OCI-LY7 (cell line): ENCODE results near the gene XPOT. TPM values are rescaled to one million over a fixed set of nuclear protein-coding genes. Genes with fewer than 3 reads are reported as not detected.

ENCODE experiments used
- BruUV-seq: library from RNA; stranded (reverse); fragments of 400-500 nt; replicated peaks from 2 replicates; lab custom pipeline; 2021; lab: Mats Ljungman, UMichigan
- CTCF ChIA-PET: fragments of 300-600 bp; sonication (Branson Sonifier 250); formaldehyde crosslinking; loops from one replicate; lab custom pipeline; 2022; ENCODE audit warnings: antibody characterized with exemption; ENCODE audit not compliant: unreplicated experiment; lab: Charles Lee
- POLR2A ChIA-PET: fragments of 300-600 bp; sonication (Branson Sonifier 250); formaldehyde crosslinking; loops from one replicate; lab custom pipeline; 2022; ENCODE audit warnings: antibody characterized with exemption; lab: Charles Lee
- DNase-seq: peaks from one replicate; pipeline ENCODE4 v3.0.0-alpha.2; 2015; ENCODE audit warnings: low spot score
- H2AFZ ChIP-seq: fragments of 200-600 bp; sonication (generic), shearing (Covaris generic); 2 replicates; pipeline ENCODE4 v1.6.1; 2014; ENCODE audit warnings: mild to moderate bottlenecking, antibody characterized with exemption, low read length, moderate library complexity
- H3K27ac ChIP-seq: fragments of 200-600 bp; sonication (generic); 2 replicates; pipeline ENCODE4 v1.5.1; 2014; ENCODE audit warnings: mixed run types, low read depth, mild to moderate bottlenecking, moderate library complexity, low read length, inconsistent platforms; ENCODE audit not compliant: poor library complexity, severe bottlenecking
- H3K36me3 ChIP-seq: fragments of 200-600 bp; sonication (generic); 2 replicates; pipeline ENCODE4 v1.6.1; 2014; ENCODE audit warnings: mild to moderate bottlenecking, antibody characterized with exemption, low read length, moderate library complexity, mixed read lengths; ENCODE audit not compliant: insufficient read depth
- H3K4me1 ChIP-seq: fragments of 200-600 bp; sonication (generic); 2 replicates; pipeline ENCODE4 v1.5.1; 2014; ENCODE audit warnings: mild to moderate bottlenecking, low read length; ENCODE audit not compliant: insufficient read depth, poor library complexity, severe bottlenecking
- H3K4me2 ChIP-seq: fragments of 200-600 bp; sonication (generic); 2 replicates; pipeline ENCODE4 v1.6.1; 2014; ENCODE audit warnings: mild to moderate bottlenecking, low read length
- H3K4me3 ChIP-seq: fragments of 200-600 bp; sonication (generic); 2 replicates; pipeline ENCODE4 v1.5.1; 2014; ENCODE audit warnings: mild to moderate bottlenecking, low read depth, low read length; ENCODE audit not compliant: poor library complexity, severe bottlenecking
- H3K79me2 ChIP-seq: fragments of 200-600 bp; sonication (generic); 2 replicates; pipeline ENCODE4 v1.6.1; 2016; ENCODE audit warnings: low read depth, mild to moderate bottlenecking, low read length, moderate library complexity, mixed read lengths; ENCODE audit not compliant: insufficient read depth
- H3K9me2 ChIP-seq: fragments of 200-600 bp; sonication (generic); 2 replicates; pipeline ENCODE4 v1.6.1; 2016; ENCODE audit warnings: mild to moderate bottlenecking, low read length, mixed read lengths; ENCODE audit not compliant: insufficient read depth
- H3K9me3 ChIP-seq: fragments of 200-600 bp; sonication (generic); 2 replicates; pipeline ENCODE4 v1.6.1; 2014; ENCODE audit warnings: mild to moderate bottlenecking, mixed run types, low read length, mixed read lengths
- H4K20me1 ChIP-seq: fragments of 200-600 bp; sonication (generic); 2 replicates; pipeline ENCODE4 v1.6.1; 2014; ENCODE audit warnings: mild to moderate bottlenecking, antibody characterized with exemption, low read length, moderate library complexity, mixed read lengths; ENCODE audit not compliant: insufficient read depth
- EZH2phosphoT487 ChIP-seq: fragments of 200-600 bp; sonication (generic); IDR thresholded peaks from 2 replicates; pipeline ENCODE4 v1.6.1; 2018; ENCODE audit warnings: low read depth, borderline replicate concordance, mild to moderate bottlenecking, mixed run types, antibody characterized with exemption, low read length, moderate library complexity, mixed read lengths
- intact Hi-C: fragments of 100-400 bp; cut with micrococcal nuclease; formaldehyde crosslinking; loops from one replicate; pipeline ENCODE4 v1.10.0; 2022; ENCODE audit not compliant: unreplicated experiment
- total RNA-seq, 2 experiments: library from RNA; depleted of rRNA in 1 of 2; stranded (reverse); fragments of >200 nt in 1 of 2; shearing (Covaris generic) in 1 of 2; gene quantifications; 2 replicates each; pipeline ENCODE4 v1.2.3, GENCODE V29; 2014 to 2022
- TF ChIP-seq, protein P1 (sequence below): fragments of 200-600 bp; sonication (generic); conservative IDR thresholded peaks from 2 replicates; pipeline ENCODE4 v1.5.1; 2014; ENCODE audit warnings: mild to moderate bottlenecking, antibody characterized with exemption, low read length, moderate library complexity, mixed read lengths

XPOT gene
- total RNA-seq, 2 experiments from 2014 or later = 101 to 210 TPM

DNA sequence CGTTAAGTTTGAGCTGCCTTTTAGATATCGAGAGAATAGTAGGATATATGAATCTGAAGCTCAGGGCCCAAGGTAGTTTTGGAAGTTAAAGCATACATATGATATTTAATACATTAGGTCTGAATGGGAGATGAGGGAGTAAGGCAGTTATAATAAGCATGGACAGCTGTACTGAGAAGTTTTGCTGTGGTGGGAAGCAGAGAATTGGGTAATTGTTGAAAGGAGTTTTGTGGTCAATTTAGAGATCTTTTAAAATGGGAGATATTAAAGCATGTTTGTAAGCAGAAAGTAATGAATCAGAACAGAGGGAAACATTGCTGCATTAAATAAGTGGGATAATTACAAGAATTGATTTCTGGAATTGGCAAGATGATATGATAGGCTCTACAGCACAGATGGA is 69.0 kb downstream of the XPOT start:
- no peaks in the 10 kb centered on the region for H3K4me1 ChIP-seq
- no peaks in the 10 kb centered on the region for H3K9me2 ChIP-seq
- no peak overlapping the region for H3K4me2 ChIP-seq
- no peak overlapping the region for H3K4me3 ChIP-seq
- H4K20me1 ChIP-seq = no peaks in the 10 kb centered on the region
- no TSS peak for BruUV-seq
- intact Hi-C loops = no loop called here
- H3K36me3 ChIP-seq = peaks cover 98% of the 10 kb centered on the region
- POLR2A ChIA-PET = no interaction called here
- peaks cover 18% of the 10 kb centered on the region for H3K9me3 ChIP-seq
- no peak overlapping the region for H2AFZ ChIP-seq
- DNase-seq = no peak
- H3K79me2 ChIP-seq = peaks cover 19% of the 10 kb centered on the region; the same call in 1 of the 2 replicates
- no peak for TF ChIP-seq EZH2phosphoT487
- TF ChIP-seq, protein P1, sequence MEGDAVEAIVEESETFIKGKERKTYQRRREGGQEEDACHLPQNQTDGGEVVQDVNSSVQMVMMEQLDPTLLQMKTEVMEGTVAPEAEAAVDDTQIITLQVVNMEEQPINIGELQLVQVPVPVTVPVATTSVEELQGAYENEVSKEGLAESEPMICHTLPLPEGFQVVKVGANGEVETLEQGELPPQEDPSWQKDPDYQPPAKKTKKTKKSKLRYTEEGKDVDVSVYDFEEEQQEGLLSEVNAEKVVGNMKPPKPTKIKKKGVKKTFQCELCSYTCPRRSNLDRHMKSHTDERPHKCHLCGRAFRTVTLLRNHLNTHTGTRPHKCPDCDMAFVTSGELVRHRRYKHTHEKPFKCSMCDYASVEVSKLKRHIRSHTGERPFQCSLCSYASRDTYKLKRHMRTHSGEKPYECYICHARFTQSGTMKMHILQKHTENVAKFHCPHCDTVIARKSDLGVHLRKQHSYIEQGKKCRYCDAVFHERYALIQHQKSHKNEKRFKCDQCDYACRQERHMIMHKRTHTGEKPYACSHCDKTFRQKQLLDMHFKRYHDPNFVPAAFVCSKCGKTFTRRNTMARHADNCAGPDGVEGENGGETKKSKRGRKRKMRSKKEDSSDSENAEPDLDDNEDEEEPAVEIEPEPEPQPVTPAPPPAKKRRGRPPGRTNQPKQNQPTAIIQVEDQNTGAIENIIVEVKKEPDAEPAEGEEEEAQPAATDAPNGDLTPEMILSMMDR = no peak
- H3K27ac ChIP-seq = no peak overlapping the region
- CTCF ChIA-PET = no interaction called here

DNA sequence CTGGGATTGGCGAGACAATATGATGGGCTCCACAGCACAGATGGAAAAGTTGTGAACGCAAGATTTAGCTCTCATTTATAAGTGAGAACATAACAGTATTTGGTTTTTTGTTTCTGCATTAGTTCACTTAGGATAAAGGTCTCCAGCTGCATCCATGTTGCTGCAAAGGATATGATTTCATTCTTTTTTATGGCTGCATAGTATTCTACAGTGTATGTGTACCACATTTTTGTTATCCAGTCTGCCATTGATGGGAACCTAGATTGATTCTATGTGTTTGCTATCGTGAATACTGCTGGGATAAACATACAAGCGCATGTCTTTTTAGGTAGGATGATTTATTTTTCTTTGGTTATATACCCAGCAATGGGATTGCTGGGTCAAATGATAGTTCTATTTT is 71.3 kb downstream of the XPOT start:
- Histone ChIP-seq H3K4me3 (no peak overlapping the region), H3K79me2 (peaks cover 39% of the 10 kb centered on the region), H3K9me3 (peaks cover 18% of the 10 kb centered on the region), H2AFZ (no peak overlapping the region), H4K20me1 (0 out of 2 replicates have a peak, but pooled peaks cover 6% of the 10 kb centered on the region), H3K4me1 (no peaks in the 10 kb centered on the region), H3K4me2 (no peak overlapping the region), H3K36me3 (peaks cover 99% of the 10 kb centered on the region), H3K9me2 (no peaks in the 10 kb centered on the region), H3K27ac (no peak overlapping the region)
- no TSS peak for BruUV-seq
- DNase-seq = no peak
- intact Hi-C loops = no loop called here
- TF ChIP-seq, protein P1 = no peak
- TF ChIP-seq EZH2phosphoT487 = no peak
- ChIA-PET POLR2A (interaction anchor here (0.7 kb wide), 1 partner anchor 12 kb away, joined by 4 read pairs; no protein-coding TSS in a partner anchor), CTCF (no interaction called here)

DNA sequence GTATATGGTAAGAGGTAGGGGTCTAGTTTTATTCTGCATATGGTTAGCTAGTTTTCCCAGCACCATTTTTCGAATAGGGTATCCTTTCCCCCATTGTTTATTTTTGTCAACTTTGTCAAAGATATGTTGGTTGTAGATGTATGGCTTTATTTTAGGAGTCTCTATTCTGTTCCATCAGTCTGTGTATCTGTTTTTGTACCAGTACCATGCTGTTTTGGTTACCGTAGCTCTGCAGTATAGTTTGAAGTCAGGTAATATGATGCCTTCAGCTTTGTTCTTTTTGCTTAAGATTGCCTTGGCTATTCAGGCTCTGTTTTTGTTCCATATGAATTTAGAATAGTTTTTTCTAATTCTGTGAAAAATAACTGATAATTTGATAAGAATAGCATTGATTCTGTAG is 72.7 kb downstream of the XPOT start:
- DNase-seq = no peak
- no TSS peak for BruUV-seq
- TF ChIP-seq, protein P1 = no peak
- no peak for TF ChIP-seq EZH2phosphoT487
- Histone ChIP-seq H3K9me3 (peaks cover 18% of the 10 kb centered on the region), H3K9me2 (no peaks in the 10 kb centered on the region), H3K27ac (no peak overlapping the region), H3K4me2 (no peak overlapping the region), H3K36me3 (peaks cover 100% of the 10 kb centered on the region), H3K4me1 (no peaks in the 10 kb centered on the region), H3K79me2 (peaks cover 40% of the 10 kb centered on the region), H2AFZ (no peak overlapping the region), H4K20me1 (0 out of 2 replicates have a peak, but pooled peaks cover 6% of the 10 kb centered on the region), H3K4me3 (no peak overlapping the region)
- intact Hi-C loops = no loop called here
- ChIA-PET CTCF (no interaction called here), POLR2A (no interaction called here)
